CD4-positive, alpha-beta T cell treated with Interleukin-6 at 100 ng/mL for 8 hours (primary cell): ENCODE data around the gene KLHL11.
"Not testable (repeated sequence)": the region's sequence is repeated elsewhere in the genome, so short reads cannot be mapped to it uniquely, and the experiment has no call there.

Source experiments
- DNase-seq: peaks from one replicate; pipeline ENCODE4 v3.0.0-alpha.2; 2020; ENCODE audit warnings: mixed read lengths, low spot score

KLHL11 gene

GRCh38 chr17:41836550-41837196 is 28.6 kb downstream of the KLHL11 start:
- no peak for DNase-seq

GRCh38 chr17:41835800-41836549 is 29.2 kb downstream of the KLHL11 start, which contains the start of gene NT5C3B:
TSS of gene NT5C3B (minus strand) at chr17:41836232. CDS start at chr17:41836193, 39 bp downstream.
- DNase-seq: peak; percentile 60

- DNase-seq: no peak
These were observed 29.9 kb downstream of the KLHL11 start for GRCh38 chr17:41835214-41835799.

- DNase-seq: not testable (repeated sequence)
These were observed 35.3 kb downstream of the KLHL11 start for GRCh38 chr17:41829961-41830360.

- no peak for DNase-seq
These were observed 39.9 kb downstream of the KLHL11 start for GRCh38 chr17:41825175-41825845.

- DNase-seq: no peak
These were observed 41.1 kb downstream of the KLHL11 start for GRCh38 chr17:41824086-41824485.

GRCh38 chr17:41823580-41823979 is 41.6 kb downstream of the KLHL11 start:
- no peak for DNase-seq

GRCh38 chr17:41823141-41823524 is 42.1 kb downstream of the KLHL11 start:
- DNase-seq: no peak

- no peak for DNase-seq
These were observed 42.7 kb downstream of the KLHL11 start for GRCh38 chr17:41822216-41823140.

- DNase-seq: no peak
These were observed 43.4 kb downstream of the KLHL11 start for GRCh38 chr17:41821776-41822175.

- no peak for DNase-seq
These were observed 47.2 kb downstream of the KLHL11 start for GRCh38 chr17:41818024-41818423.

- no peak for DNase-seq
These were observed 48.4 kb downstream of the KLHL11 start for GRCh38 chr17:41816637-41817320.

GRCh38 chr17:41814195-41814594 is 51.0 kb downstream of the KLHL11 start:
- no peak for DNase-seq

GRCh38 chr17:41813699-41814124 is 51.5 kb downstream of the KLHL11 start:
- no peak for DNase-seq

GRCh38 chr17:41813152-41813680 is 52.0 kb downstream of the KLHL11 start:
- no peak for DNase-seq

- DNase-seq: no peak
These were observed 52.7 kb downstream of the KLHL11 start, which contains the start of gene FKBP10 for GRCh38 chr17:41812381-41813151. TSS of gene FKBP10 (plus strand) at chr17:41813004. CDS start at chr17:41813035, 31 bp downstream.

- DNase-seq: peak; percentile 70
These were observed 53.5 kb downstream of the KLHL11 start, which contains the start of gene P3H4 for GRCh38 chr17:41811549-41812380. TSS of gene P3H4 (minus strand) at chr17:41811949. CDS start at chr17:41811915, 34 bp downstream.
